GM12878 (cell line): ENCODE measurements around the gene ENSA. TPM values are rescaled to one million over a fixed set of nuclear protein-coding genes. Genes with fewer than 3 reads are reported as not detected.

ENCODE experiments used
- ASH2L ChIP-seq: fragments of 300-600, 200-600 bp; sonication (generic); IDR thresholded peaks from 2 replicates; pipeline ENCODE4 v1.6.1; 2017; ENCODE audit warnings: low read depth, mild to moderate bottlenecking, borderline replicate concordance
- BMI1 ChIP-seq: fragments of 450-650 bp; IDR thresholded peaks from 2 replicates; pipeline ENCODE4 v1.6.1; 2016; ENCODE audit warnings: mild to moderate bottlenecking, moderate library complexity, borderline replicate concordance
- CBX3 ChIP-seq: fragments of 200-600 bp; sonication (generic); IDR thresholded peaks from 2 replicates; pipeline ENCODE4 v1.6.1; 2016; ENCODE audit warnings: low read depth, borderline replicate concordance
- CEBPB ChIP-seq, 2 experiments: fragments of 150-350 bp in 1 of 2; IDR thresholded peaks; 2 replicates each; pipeline ENCODE4 v1.6.1; 2012 to 2014; ENCODE audit warnings: low read depth in 2 of 2, low read length in 2 of 2, borderline replicate concordance in 1 of 2, inconsistent platforms in 1 of 2
- CREB1 ChIP-seq: IDR thresholded peaks from 2 replicates; pipeline ENCODE4 v1.6.1; 2012; ENCODE audit warnings: low read depth, mild to moderate bottlenecking, inconsistent platforms
- ESRRA ChIP-seq: IDR thresholded peaks from 2 replicates; pipeline ENCODE4 v1.6.1; 2012; ENCODE audit warnings: mild to moderate bottlenecking, low read length, improper control_type of control experiment
- IRF3 ChIP-seq: fragments of 450-650 bp; IDR thresholded peaks from 2 replicates; pipeline ENCODE4 v1.6.1; 2014; ENCODE audit warnings: mild to moderate bottlenecking
- KDM1A ChIP-seq: fragments of 200-600 bp; sonication (generic); IDR thresholded peaks from 2 replicates; pipeline ENCODE4 v1.6.1; 2016; ENCODE audit warnings: borderline replicate concordance
- MXI1 ChIP-seq: fragments of 150-350 bp; IDR thresholded peaks from 2 replicates; pipeline ENCODE4 v1.6.1; 2011; ENCODE audit warnings: low read depth, mild to moderate bottlenecking, inconsistent platforms, low read length, improper control_type of control experiment
- NFYB ChIP-seq: IDR thresholded peaks from 2 replicates; pipeline ENCODE4 v1.6.1; 2011; ENCODE audit warnings: low read depth, mild to moderate bottlenecking, low read length, improper control_type of control experiment, moderate library complexity; ENCODE audit not compliant: insufficient read depth
- NR2C2 ChIP-seq: IDR thresholded peaks from 2 replicates; pipeline ENCODE4 v1.6.1; 2011; ENCODE audit warnings: borderline replicate concordance, low read depth; ENCODE audit not compliant: control insufficient read depth, insufficient read length
- TBL1XR1 ChIP-seq: IDR thresholded peaks from 2 replicates; pipeline ENCODE4 v1.6.1; 2012; ENCODE audit warnings: low read depth, low read length, improper control_type of control experiment
- TCF3 ChIP-seq: IDR thresholded peaks from 2 replicates; pipeline ENCODE4 v1.6.1; 2012; ENCODE audit warnings: low read depth, mild to moderate bottlenecking, low read length, borderline replicate concordance; ENCODE audit not compliant: insufficient read depth
- WRNIP1 ChIP-seq: IDR thresholded peaks from 2 replicates; pipeline ENCODE4 v1.6.1; 2011; ENCODE audit warnings: low read depth, low read length, improper control_type of control experiment, borderline replicate concordance
- ZNF384 ChIP-seq: IDR thresholded peaks from 2 replicates; pipeline ENCODE4 v1.6.1; 2012; ENCODE audit warnings: low read depth, mild to moderate bottlenecking, low read length, improper control_type of control experiment, borderline replicate concordance
- polyA plus RNA-seq, 11 experiments: library from polyadenylated mRNA; depleted of rRNA in 4 of 11; unstranded in 6 of 11; stranded (reverse) in 5 of 11; fragments of >200 nt; fragmentation: Nextera tagmentation in 4 of 11; fragmentation: Illumina TruSeq in 1 of 11; extraction: Ambion mirVana in 4 of 11; extraction: Trizol in 1 of 11; gene quantifications; 1 replicate in 1 of 11; 2 replicates in 10 of 11; pipeline versions ENCODE4 v1.2.1 to v1.2.3, GENCODE V29; 2011 to 2016; ENCODE audit warnings: inconsistent platforms in 2 of 11, missing spikeins in 2 of 11, low read depth in 1 of 11
- total RNA-seq, 4 experiments: library from RNA; depleted of rRNA in 3 of 4; stranded (reverse); fragments of >200 nt in 3 of 4; fragmentation: Illumina TruSeq in 1 of 4; extraction: Trizol in 1 of 4; gene quantifications; 2 replicates each; pipeline versions ENCODE4 v1.2.1 to v1.2.3, GENCODE V29; 2013 to 2021
- TF ChIP-seq, protein P1 (sequence below): fragments of 450-650 bp; formaldehyde crosslinking; IDR thresholded peaks from 2 replicates; pipeline ENCODE4 v1.5.0; 2022; ENCODE audit warnings: mild to moderate bottlenecking, missing genetic modification characterization
- TF ChIP-seq, protein P2 (sequence below): IDR thresholded peaks from 2 replicates; pipeline ENCODE4 v1.6.1; 2012; ENCODE audit warnings: improper control_type of control experiment, low read depth, low read length; ENCODE audit not compliant: insufficient replicate concordance
- TF ChIP-seq, protein P3 (sequence below): IDR thresholded peaks from 2 replicates; pipeline ENCODE4 v1.6.1; 2011; ENCODE audit warnings: mild to moderate bottlenecking, low read depth, low read length, moderate library complexity; ENCODE audit not compliant: insufficient replicate concordance

The ENSA gene
- total and polyA plus RNA-seq, 10 of the 15 experiments (the other 5 are each of a cell fraction or from before 2014, with no cell fraction given): 56.1 to 605 (median 143) TPM

DNA sequence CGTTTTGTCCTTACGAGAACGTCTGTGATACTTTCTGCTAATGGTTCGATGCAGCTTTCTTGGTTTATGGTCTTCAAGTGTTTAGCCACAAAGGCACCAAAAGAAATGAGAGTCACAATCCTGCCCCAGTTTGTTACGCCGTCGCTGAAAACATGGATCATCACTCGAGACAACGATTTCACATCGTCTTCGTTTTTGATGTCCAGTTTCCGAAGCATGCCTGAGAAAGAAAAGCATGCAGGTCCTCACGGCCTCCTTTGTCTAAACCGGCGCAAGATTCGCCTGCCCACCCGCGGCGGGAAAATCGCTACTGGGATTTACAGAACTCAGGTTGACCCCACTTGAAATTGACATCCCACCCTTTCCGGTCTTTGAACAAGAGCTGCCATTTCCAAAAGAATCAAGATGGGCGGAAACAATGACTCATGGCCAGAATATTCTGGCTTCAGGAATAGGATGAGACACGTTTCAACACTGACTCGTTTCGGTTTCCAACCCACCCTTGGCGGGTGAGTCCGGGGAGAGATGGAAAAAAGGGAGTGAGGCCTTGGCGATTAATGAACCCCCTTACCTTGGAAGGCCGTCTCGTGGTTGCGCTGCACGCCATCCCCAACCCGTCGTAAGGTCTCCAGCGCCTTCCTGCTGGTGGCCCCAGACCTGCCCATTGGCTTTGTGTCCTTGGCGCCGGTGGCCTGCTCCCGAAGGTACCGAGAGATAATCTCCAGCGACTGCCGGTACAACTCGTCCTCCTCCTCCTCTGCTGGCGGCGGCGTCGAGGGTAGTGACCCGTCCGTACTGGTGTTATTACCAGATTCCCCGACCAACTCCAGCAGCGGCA, 50.9 kb downstream of the ENSA start (continued):
- TF ChIP-seq CEBPB (IDR thresholded peaks at IDR 0.05; ENCODE audit: borderline replicate concordance in 1 of 2, low read depth in 2 of 2, low read length in 2 of 2) (no peak), NR2C2 (no peak), NFYB (no peak), MXI1 (no peak; the same call in 1 of the 2 replicates), TBL1XR1 (no peak), CBX3 (no peak), TCF3 (no peak), KDM1A (no peak), ZNF384 (no peak), CREB1 (no peak), ASH2L (no peak), ESRRA (no peak), BMI1 (no peak), IRF3 (no peak), WRNIP1 (peak; percentile 29; the same call in 1 of the 2 replicates)
- TF ChIP-seq, protein P1, sequence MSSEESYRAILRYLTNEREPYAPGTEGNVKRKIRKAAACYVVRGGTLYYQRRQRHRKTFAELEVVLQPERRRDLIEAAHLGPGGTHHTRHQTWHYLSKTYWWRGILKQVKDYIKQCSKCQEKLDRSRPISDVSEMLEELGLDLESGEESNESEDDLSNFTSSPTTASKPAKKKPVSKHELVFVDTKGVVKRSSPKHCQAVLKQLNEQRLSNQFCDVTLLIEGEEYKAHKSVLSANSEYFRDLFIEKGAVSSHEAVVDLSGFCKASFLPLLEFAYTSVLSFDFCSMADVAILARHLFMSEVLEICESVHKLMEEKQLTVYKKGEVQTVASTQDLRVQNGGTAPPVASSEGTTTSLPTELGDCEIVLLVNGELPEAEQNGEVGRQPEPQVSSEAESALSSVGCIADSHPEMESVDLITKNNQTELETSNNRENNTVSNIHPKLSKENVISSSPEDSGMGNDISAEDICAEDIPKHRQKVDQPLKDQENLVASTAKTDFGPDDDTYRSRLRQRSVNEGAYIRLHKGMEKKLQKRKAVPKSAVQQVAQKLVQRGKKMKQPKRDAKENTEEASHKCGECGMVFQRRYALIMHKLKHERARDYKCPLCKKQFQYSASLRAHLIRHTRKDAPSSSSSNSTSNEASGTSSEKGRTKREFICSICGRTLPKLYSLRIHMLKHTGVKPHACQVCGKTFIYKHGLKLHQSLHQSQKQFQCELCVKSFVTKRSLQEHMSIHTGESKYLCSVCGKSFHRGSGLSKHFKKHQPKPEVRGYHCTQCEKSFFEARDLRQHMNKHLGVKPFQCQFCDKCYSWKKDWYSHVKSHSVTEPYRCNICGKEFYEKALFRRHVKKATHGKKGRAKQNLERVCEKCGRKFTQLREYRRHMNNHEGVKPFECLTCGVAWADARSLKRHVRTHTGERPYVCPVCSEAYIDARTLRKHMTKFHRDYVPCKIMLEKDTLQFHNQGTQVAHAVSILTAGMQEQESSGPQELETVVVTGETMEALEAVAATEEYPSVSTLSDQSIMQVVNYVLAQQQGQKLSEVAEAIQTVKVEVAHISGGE (CRISPR knock-in tag): peak; percentile 15; the same call in 1 of the 2 replicates
- TF ChIP-seq, protein P2, sequence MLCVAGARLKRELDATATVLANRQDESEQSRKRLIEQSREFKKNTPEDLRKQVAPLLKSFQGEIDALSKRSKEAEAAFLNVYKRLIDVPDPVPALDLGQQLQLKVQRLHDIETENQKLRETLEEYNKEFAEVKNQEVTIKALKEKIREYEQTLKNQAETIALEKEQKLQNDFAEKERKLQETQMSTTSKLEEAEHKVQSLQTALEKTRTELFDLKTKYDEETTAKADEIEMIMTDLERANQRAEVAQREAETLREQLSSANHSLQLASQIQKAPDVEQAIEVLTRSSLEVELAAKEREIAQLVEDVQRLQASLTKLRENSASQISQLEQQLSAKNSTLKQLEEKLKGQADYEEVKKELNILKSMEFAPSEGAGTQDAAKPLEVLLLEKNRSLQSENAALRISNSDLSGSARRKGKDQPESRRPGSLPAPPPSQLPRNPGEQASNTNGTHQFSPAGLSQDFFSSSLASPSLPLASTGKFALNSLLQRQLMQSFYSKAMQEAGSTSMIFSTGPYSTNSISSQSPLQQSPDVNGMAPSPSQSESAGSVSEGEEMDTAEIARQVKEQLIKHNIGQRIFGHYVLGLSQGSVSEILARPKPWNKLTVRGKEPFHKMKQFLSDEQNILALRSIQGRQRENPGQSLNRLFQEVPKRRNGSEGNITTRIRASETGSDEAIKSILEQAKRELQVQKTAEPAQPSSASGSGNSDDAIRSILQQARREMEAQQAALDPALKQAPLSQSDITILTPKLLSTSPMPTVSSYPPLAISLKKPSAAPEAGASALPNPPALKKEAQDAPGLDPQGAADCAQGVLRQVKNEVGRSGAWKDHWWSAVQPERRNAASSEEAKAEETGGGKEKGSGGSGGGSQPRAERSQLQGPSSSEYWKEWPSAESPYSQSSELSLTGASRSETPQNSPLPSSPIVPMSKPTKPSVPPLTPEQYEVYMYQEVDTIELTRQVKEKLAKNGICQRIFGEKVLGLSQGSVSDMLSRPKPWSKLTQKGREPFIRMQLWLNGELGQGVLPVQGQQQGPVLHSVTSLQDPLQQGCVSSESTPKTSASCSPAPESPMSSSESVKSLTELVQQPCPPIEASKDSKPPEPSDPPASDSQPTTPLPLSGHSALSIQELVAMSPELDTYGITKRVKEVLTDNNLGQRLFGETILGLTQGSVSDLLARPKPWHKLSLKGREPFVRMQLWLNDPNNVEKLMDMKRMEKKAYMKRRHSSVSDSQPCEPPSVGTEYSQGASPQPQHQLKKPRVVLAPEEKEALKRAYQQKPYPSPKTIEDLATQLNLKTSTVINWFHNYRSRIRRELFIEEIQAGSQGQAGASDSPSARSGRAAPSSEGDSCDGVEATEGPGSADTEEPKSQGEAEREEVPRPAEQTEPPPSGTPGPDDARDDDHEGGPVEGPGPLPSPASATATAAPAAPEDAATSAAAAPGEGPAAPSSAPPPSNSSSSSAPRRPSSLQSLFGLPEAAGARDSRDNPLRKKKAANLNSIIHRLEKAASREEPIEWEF: no peak
- TF ChIP-seq, protein P3, sequence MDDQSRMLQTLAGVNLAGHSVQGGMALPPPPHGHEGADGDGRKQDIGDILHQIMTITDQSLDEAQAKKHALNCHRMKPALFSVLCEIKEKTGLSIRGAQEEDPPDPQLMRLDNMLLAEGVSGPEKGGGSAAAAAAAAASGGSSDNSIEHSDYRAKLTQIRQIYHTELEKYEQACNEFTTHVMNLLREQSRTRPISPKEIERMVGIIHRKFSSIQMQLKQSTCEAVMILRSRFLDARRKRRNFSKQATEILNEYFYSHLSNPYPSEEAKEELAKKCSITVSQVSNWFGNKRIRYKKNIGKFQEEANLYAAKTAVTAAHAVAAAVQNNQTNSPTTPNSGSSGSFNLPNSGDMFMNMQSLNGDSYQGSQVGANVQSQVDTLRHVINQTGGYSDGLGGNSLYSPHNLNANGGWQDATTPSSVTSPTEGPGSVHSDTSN: no peak
